GM18951 (cell line): ENCODE results near the gene EPN1.

Source experiments
- POLR2A ChIP-seq: IDR thresholded peaks from 4 replicates; pipeline ENCODE4 v1.6.1; 2011; ENCODE audit warnings: mild to moderate bottlenecking; ENCODE audit not compliant: insufficient read length, insufficient read depth; ENCODE audit errors: extremely low read depth
- in situ Hi-C: fragments of 300-500 bp; cut with MboI; formaldehyde crosslinking; loops from one replicate; pipeline ENCODE4 v1.12.0; 2022; ENCODE audit warnings: low sequenced_read_pairs, mixed read lengths, inconsistent platforms; ENCODE audit not compliant: unreplicated experiment

EPN1 gene

DNA sequence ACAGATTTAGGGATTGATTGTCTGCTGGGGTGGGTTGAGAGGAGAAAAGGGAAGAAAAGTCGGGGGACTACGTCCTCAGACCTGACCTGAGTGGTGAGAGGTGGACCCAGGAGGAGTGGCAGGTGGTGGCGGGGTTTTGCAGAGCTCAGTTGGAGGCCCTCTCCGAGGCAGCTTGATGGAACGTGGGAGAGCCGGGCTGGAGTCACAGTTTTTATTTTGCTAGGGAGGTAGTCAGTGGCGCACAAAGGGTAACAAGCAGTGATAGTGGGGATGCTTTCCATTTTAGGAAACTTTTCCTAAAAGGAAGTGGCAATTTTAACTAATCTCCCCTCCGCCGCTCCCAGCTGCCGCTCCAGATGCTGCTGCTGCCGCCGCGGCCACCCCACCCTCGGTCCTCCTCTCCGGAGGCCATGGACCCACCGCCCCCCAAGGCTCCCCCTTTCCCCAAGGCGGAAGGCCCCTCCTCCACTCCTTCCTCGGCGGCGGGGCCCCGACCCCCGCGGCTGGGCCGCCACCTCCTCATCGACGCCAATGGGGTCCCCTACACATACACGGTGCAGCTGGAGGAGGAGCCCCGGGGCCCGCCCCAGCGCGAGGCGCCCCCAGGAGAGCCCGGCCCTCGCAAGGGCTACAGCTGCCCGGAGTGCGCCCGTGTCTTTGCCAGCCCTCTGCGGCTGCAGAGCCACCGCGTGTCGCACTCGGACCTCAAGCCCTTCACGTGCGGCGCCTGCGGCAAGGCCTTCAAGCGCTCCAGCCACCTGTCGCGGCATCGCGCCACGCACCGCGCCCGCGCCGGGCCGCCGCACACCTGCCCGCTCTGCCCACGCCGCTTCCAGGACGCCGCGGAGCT, 32.6 kb upstream of the EPN1 start:
- in situ Hi-C loops, result no loop called here
- TF ChIP-seq POLR2A, result peak; percentile 35

DNA sequence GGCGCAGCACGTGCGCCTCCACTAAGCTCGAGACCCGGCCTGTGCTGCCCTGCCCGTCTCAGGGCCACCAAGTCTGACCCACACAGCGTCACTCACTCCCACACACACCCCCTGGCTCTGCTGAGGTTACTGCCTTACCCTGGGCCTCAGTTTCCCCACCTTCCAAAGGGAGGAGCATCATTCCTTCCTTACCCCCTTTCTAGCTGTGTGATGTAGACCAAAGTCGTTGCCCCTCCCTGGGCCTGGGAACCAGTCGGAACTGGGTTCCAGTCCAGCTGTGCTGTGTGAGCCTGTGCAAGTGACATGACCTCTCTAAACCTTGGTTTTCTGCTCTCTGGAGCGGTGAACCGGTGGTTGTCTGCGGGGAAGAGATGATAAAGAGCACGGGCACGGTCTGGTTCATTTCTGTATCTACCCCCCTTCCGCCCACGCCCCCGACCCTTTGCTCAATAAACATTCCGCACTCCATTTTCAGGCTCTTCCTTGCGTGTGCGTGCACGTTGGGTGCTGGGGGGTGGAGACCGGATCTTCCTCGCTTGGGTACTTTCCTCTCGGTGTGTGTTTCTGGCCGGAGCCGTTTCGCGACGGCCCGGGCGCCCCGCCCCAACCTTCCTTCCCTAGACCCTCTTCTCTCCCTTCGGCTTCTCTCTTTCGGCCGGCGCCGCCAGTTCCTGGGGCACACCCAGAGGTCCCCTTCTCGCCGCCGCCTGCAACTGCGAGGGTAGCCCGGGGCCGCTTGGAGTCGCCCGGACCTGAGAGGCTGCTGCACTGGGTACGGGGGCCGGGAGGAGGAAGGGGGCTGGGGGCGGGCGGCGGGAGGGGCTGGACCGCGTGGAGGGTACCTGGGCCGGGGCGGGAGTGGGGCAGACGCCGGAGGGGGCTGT, 31.8 kb upstream of the EPN1 start, which contains the start of gene ZNF581:
TSS of gene ZNF581 (plus strand) at position 647 of the 884 bp plus-strand sequence. CDS start 923 bp downstream, outside the sequence.
- in situ Hi-C loops, result no loop called here
- TF ChIP-seq POLR2A, result peak; percentile 56

DNA sequence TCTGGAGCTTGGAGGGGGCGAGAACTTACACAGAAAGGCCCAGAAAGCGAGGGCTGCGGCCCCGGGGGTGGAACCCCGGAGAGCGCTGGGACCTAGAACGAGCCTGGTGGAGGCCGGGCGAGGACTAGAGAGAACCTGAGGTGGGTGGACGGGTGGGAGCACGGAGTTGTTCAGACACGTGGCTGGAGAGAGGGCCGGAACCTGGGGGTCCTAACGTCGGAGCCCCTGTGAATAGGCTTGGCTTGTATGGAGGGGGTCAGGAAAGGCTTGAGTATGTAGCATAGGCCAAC, 31.2 kb upstream of the EPN1 start:
- in situ Hi-C loops, result no loop called here
- TF ChIP-seq POLR2A, result no peak

DNA sequence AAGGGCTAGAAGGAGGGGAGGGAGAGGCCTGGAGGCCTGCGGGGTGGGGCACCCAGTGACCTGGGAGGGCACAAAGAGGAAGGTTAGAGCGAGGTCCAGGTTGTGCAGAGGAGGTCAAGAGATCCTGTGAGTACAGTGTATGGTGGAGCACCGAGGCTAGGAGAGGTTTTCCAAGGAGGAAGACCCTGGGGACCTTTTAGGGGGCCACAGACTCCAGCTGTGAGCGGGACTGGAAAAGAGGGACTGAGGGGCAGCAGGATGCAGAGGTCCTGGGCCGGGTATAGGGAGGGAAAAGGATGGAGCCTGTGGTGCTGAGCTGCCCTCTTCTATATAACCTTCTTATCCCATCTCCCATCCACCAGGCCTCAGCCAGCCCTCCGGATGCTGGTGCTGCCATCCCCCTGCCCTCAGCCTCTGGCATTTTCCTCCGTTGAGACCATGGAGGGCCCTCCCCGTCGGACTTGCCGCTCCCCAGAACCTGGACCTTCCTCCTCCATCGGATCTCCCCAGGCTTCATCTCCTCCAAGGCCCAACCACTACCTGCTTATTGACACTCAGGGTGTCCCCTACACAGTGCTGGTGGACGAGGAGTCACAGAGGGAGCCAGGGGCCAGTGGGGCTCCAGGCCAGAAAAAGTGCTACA, 30.7 kb upstream of the EPN1 start:
- in situ Hi-C loops, result no loop called here
- no peak for TF ChIP-seq POLR2A

DNA sequence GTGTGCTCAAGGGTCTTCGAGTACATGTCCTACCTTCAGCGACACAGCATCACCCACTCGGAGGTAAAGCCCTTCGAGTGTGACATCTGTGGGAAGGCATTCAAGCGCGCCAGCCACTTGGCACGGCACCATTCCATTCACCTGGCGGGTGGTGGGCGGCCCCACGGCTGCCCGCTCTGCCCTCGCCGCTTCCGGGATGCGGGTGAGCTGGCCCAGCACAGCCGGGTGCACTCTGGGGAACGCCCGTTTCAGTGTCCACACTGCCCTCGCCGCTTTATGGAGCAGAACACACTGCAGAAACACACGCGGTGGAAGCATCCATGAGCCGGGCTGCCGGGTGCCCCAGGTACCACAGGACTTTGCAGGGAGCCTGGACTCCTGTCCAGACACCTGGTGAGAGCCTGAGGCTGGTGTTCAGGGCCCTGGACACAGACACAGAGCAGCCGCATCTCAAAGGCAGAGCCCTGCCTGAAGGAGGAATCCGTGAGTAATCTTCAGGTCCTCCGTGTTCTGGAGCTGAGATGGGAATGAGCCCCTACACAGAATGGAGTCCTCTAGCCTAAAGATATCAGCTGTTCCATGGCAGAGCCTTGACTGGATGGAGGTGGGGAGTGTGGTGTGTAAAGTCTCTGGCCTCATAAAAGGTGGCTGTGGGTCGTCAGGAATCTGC, 30.0 kb upstream of the EPN1 start:
- no peak for TF ChIP-seq POLR2A
- in situ Hi-C loops, result no loop called here

DNA sequence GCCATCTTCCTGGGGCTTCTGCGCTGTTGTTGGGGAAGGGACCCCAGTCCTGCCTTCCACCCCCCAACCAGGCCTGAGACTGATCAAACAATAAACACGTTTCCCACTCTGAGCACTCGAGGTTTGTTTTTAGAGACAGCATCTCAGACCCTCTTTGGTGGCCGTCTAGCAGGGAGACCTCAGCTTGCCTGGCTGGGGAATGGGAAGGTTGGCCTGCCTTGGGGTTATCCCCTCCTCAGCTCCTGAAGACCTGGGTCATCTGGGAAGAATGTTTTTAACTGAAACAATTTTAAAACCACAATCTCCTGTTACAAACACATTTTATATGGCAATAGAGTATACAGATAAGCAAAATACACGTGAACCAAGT, 29.5 kb upstream of the EPN1 start:
- in situ Hi-C loops, result no loop called here
- TF ChIP-seq POLR2A, result no peak

DNA sequence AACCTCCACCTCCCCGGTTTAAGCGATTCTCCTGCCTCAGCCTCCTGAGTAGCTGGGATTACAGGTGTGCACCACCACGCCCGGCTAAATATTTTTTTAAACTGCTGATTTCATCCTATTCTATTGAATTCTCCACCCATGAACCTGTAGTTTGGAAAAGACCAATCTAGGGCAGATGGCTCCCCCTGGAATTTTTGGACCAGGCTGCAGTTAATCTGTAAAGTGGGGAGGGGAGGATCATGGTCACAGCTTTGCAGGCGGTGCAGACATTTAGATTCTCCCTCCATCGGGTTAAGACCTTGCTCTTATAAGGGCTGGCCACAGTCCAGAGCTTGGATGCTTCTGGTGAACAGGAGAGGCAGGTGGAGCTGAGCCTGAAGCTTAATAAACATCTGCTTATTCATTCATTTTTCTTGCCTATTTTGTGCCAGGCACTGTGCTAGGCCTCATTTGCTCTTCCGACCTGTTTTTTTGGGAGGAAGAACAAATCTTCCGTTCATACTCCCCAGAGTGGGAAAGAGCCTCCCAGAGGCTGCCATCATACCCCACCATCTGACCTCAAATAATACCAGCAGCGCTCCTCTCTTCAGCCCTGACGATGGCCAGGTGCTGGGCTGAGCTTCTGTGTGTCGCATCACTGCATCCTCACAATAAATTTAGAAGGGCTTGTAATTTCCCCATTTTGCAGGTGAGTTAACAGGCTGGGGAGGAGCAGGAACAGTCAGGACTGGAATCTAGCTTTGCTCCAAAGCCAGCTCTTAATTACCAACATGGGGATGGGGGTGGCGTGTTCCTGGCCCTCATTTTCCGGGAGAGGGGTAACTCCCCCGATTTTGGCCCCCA, 27.9 kb upstream of the EPN1 start:
- in situ Hi-C loops, result no loop called here
- TF ChIP-seq POLR2A, result no peak

DNA sequence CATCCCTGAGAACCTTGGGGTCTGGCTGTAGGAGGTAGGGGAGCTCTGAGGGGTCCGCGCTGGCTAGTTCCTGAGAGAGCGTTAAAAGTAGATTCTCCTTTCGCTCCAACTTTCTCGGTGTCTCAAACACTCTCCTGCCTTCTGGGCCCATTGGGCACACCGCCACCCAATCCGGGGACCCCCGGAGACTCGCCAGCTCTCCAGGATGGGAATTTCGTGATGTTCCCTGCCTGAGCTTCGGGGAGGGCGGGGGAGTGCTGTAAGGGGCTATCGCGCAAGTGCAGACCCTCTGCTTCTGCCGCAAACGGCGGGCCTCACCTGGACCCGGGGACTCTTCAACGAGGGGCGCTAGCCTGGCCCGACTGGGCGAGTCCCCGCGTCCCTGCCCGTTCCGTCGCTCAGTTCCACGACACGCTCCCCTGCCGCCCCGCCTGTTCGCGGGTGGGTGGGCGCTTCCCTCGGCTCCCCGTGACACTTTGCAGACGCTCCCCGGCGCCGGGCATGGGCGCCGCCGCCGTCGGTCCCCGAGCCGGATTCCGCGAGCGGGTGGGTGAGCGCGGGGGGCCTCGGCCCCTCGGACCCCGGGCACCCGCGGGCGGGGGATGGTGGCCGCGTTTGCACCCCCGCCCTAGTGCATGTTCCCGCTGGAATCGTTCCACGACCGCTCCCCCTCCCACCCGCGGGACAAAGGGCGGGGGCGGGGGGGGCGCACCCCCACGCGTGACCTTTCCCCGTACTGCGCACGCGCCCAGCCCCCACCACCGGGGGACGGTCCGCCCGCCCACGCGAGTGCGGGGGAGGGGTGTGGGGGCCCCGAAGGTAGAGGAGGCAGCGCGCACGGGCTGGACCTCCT, 27.1 kb upstream of the EPN1 start, which contains the start of gene CCDC106:
TSS of gene CCDC106 (plus strand) at position 481 of the 853 bp plus-strand sequence. CDS start 835 bp downstream, outside the sequence.
- TF ChIP-seq POLR2A, result peak; percentile 55
- in situ Hi-C loops, result no loop called here

DNA sequence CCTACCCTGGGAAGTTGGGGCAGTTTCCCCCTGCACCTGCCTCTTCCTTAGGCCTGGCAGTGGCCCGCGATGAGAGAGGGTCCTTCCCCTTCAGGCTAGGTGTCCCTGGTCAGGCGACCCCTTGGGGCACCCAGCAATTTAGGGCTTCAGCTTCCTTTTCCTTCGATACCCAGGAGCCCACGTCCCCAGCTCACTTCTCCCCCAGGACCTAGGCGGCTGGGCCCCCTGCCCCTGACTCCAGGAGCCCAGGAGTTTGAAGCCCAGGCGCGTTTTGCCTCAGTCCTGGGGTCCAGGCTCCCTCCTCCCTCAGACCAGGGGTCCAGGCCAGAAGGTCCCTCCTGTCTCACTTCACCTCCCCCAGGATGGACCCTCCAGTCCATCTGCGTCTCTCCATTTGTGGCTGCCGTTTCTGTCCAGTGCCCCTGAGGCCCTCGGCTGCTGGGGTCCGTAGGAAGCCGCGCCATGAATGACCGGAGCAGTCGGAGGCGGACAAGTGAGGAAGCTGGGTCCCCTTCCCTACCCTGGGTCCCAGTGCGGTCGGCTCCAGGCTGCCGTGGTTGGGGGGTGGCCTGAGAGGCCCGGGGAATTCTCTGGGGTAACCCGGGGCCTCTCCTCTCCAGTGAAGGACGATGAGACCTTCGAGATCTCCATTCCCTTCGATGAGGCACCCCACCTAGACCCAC, 26.3 kb upstream of the EPN1 start:
- no peak for TF ChIP-seq POLR2A
- in situ Hi-C loops, result no loop called here

DNA sequence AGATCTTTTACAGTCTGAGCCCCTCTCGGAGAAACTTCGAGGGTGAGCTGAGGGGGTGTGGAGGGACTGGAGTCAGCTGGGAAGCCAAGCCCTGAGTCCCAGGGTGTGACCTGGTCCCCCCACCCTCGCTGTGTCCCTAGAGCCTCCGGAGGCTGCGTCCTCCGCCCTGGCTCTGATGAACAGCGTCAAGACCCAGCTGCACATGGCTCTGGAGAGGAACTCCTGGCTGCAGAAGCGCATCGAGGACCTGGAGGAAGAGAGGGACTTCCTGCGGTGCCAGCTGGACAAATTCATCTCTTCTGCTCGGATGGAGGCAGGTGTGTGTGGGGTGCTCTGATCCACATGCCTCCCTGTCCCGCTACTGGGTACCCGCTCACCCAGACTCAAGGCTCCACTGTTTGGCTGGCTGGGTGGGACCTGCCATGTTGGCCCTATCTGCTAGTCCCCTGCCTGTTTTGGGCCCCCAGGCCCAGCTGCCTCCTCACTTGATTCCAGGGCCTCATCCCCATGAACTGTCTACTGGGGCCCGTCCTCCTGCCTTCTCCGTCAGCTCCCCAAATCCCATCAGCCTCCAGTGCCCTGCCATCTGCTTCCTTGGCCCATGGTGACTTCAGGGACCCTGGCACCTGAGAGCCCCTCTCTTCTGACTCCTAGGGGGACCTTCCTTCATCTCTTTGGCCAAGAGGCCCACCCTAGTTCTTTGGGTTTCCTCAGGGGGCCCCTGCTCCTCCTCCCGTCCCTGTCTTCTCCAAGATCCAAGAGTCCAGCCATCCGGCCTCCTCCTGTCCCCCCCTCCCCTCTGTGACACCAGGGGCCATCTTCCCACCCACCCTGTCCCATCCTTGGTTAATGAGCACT, 25.5 kb upstream of the EPN1 start:
- no peak for TF ChIP-seq POLR2A
- in situ Hi-C loops, result no loop called here
